Keratinocyte (primary cell): Measurements from ENCODE around the gene ASB15.

Experiments
- EZH2 ChIP-seq: IDR thresholded peaks from one replicate; pipeline ENCODE4 v1.6.1; 2012; ENCODE audit warnings: inconsistent platforms, mild to moderate bottlenecking, low read length, moderate library complexity
- TF ChIP-seq, protein P1 (sequence below), 3 experiments: IDR thresholded peaks in 1 of 3; conservative IDR thresholded peaks in 1 of 3; optimal IDR thresholded peaks in 1 of 3; 2 replicates in 2 of 3; 3 replicates in 1 of 3; pipeline versions ENCODE3 to v1.5.1; 2011; ENCODE audit warnings: low read length in 3 of 3, mild to moderate bottlenecking in 3 of 3, moderate library complexity in 2 of 3, control low read depth in 1 of 3, inconsistent platforms in 1 of 3; ENCODE audit not compliant: insufficient read depth in 2 of 3; ENCODE audit errors: extremely low read depth in 1 of 3

GRCh38 chr7:123622660-123623386 lies 21.2 kb downstream of the ASB15 start:
- TF ChIP-seq, protein P1, sequence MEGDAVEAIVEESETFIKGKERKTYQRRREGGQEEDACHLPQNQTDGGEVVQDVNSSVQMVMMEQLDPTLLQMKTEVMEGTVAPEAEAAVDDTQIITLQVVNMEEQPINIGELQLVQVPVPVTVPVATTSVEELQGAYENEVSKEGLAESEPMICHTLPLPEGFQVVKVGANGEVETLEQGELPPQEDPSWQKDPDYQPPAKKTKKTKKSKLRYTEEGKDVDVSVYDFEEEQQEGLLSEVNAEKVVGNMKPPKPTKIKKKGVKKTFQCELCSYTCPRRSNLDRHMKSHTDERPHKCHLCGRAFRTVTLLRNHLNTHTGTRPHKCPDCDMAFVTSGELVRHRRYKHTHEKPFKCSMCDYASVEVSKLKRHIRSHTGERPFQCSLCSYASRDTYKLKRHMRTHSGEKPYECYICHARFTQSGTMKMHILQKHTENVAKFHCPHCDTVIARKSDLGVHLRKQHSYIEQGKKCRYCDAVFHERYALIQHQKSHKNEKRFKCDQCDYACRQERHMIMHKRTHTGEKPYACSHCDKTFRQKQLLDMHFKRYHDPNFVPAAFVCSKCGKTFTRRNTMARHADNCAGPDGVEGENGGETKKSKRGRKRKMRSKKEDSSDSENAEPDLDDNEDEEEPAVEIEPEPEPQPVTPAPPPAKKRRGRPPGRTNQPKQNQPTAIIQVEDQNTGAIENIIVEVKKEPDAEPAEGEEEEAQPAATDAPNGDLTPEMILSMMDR (optimal IDR thresholded peaks at IDR 0.05 in 1 of 3, IDR thresholded peaks at IDR 0.05 in 1 of 3, conservative IDR thresholded peaks at IDR 0.05 in 1 of 3; ENCODE audit: extremely low read depth in 1 of 3, insufficient read depth in 2 of 3, low read length in 3 of 3): no peak
- TF ChIP-seq EZH2: no peak
